AG04449 (cell line): ENCODE measurements around the gene SEMA6C.
"Not testable (repeated sequence)": the region's sequence is repeated elsewhere in the genome, so short reads cannot be mapped to it uniquely, and the experiment has no call there.

Source experiments
- CTCF ChIA-PET: fragments of 350-600 bp; formaldehyde crosslinking; extraction: SDS; loops from one replicate; lab custom pipeline; 2021; ENCODE audit warnings: antibody characterized with exemption; lab: Yijun Ruan, JAX
- POLR2A ChIA-PET: fragments of 400-600, 350-600 bp; formaldehyde crosslinking; extraction: SDS; loops from one replicate; lab custom pipeline; 2020; ENCODE audit warnings: antibody characterized with exemption, inconsistent platforms; lab: Yijun Ruan, JAX
- DNase-seq: peaks from one replicate; pipeline ENCODE4 v3.0.0-alpha.2; 2010; ENCODE audit warnings: low read depth, low spot score
- H3K4me3 ChIP-seq: 2 replicates; pipeline ENCODE4 v1.5.1; 2011; ENCODE audit warnings: low read depth, mild to moderate bottlenecking, control low read depth, low read length
- CTCF ChIP-seq: IDR thresholded peaks from one replicate; pipeline ENCODE4 v1.5.1; 2011; ENCODE audit warnings: mild to moderate bottlenecking, moderate library complexity, low read length, control low read depth, inconsistent platforms; ENCODE audit not compliant: insufficient read depth; ENCODE audit errors: missing control alignments

Gene SEMA6C

GRCh38 chr1:151189637-151190445, 43.4 kb upstream of the SEMA6C start, which contains the start of gene VPS72:
TSS of gene VPS72 (minus strand) at chr1:151190197. CDS start at chr1:151190121, 76 bp downstream.
- no peak for DNase-seq
- ChIA-PET POLR2A (interaction anchor here (0.6 to 1.6 kb wide), 10 partner anchors 10 to 137 kb away, joined by 3 to 7 read pairs (median 4); partner anchors contain the start of genes PI4KB, PSMD4 and ZNF687), CTCF (interaction anchor here (0.7 to 4.4 kb wide), 7 partner anchors 9 to 151 kb away, joined by 3 to 24 read pairs (median 4); partner anchors contain the start of gene TMOD4)
- no peak for TF ChIP-seq CTCF
- H3K4me3 ChIP-seq = peak within 1 kb of the TSS; percentile 67

DNA sequence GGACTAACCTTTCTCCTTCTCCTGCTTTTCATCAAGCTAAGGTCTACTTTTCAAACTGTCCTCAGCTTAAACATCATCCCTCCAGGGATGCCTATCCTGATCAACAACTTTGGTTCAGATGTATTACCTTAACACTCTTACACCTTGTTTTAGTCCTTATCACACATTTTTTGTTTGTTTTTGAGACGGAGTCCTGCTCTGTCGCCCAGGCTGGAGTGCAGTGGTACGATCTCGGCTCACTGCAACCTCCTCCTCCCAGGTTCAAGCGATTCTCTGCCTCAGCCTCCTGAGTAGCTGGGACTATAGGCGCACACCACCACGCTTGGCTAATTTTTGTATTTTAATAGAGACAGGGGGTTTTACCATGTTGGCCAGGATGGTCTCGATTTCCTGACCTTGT, 42.2 kb upstream of the SEMA6C start:
- H3K4me3 ChIP-seq = peak overlapping the region; percentile 67
- not testable (repeated sequence) for DNase-seq
- CTCF ChIA-PET = interaction anchor here (0.9 to 4.4 kb wide), 4 partner anchors 13 to 152 kb away, joined by 4 to 24 read pairs (median 4); partner anchors contain the start of gene TMOD4
- POLR2A ChIA-PET = interaction anchor here (0.8 kb wide), 1 partner anchor 20 kb away, joined by 3 read pairs; no protein-coding TSS in a partner anchor

GRCh38 chr1:151187205-151187604, 40.8 kb upstream of the SEMA6C start:
- ChIA-PET CTCF (interaction anchor here (1.3 to 4.4 kb wide), 2 partner anchors 11 to 68 kb away, joined by 3 to 24 read pairs; partner anchors contain the start of genes PSMD4 and TMOD4), POLR2A (no interaction called here)
- no peak for TF ChIP-seq CTCF
- DNase-seq = no peak
- H3K4me3 ChIP-seq = no peak overlapping the region

DNA sequence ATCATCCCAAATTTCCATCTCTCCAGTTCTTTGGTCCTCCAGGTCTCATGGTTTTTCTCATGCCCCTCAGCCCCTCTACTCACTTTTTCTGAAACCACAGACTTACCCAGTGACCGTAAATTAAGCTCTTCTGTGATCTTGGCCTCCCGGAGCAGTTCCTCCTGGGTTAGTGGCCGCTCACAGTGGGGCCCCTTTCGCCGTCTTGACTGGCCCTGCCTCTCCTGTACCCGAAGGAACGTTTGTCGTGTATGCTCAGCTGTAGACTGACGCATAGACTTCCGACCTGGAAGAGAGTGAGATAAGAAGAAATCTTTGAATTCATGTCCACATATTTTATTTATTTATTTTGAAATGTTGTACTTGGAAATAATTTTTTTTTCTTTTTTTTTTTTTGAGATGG, 37.8 kb upstream of the SEMA6C start:
- POLR2A ChIA-PET = no interaction called here
- DNase-seq = no peak
- no peak for TF ChIP-seq CTCF
- CTCF ChIA-PET = interaction anchor here (0.6 to 1.8 kb wide), 2 partner anchors 9 to 68 kb away, joined by 3 to 7 read pairs; partner anchors contain the start of gene TMOD4
- no peak overlapping the region for H3K4me3 ChIP-seq

GRCh38 chr1:151176514-151177045, 30.1 kb upstream of the SEMA6C start:
- ChIA-PET POLR2A (interaction anchor here (1.2 kb wide), 1 partner anchor 11 kb away, joined by 3 read pairs; the partner anchor contains the start of gene LYSMD1), CTCF (interaction anchor here (1.1 to 5.0 kb wide), 7 partner anchors 7 to 75 kb away, joined by 3 to 30 read pairs (median 7); partner anchors contain the start of genes LYSMD1, SCNM1 and VPS72)
- H3K4me3 ChIP-seq = no peak overlapping the region
- DNase-seq = no peak
- TF ChIP-seq CTCF = no peak

GRCh38 chr1:151175863-151176262, 29.4 kb upstream of the SEMA6C start, which contains the start of gene TMOD4:
TSS of gene TMOD4 (minus strand) at chr1:151175981. CDS start at chr1:151174875, 1,106 bp downstream.
- ChIA-PET POLR2A (interaction anchor here (0.6 to 1.2 kb wide), 2 partner anchors 11 to 75 kb away, joined by 3 read pairs; partner anchors contain the start of gene LYSMD1), CTCF (interaction anchor here (0.6 to 5.0 kb wide), 9 partner anchors 8 to 151 kb away, joined by 3 to 30 read pairs (median 6); partner anchors contain the start of genes LYSMD1, SCNM1 and VPS72)
- TF ChIP-seq CTCF = peak; percentile 38
- H3K4me3 ChIP-seq = no peak within 1 kb of the TSS
- no peak for DNase-seq
